IMR-90 (cell line): Measurements from ENCODE around the gene ANO7.
A peak's percentile ranks its signal among the peaks of the same experiment; 100 is the strongest.

Experiments
- CEBPB ChIP-seq: IDR thresholded peaks from 2 replicates; pipeline ENCODE4 v1.6.1; 2012; ENCODE audit warnings: low read depth, low read length, improper control_type of control experiment
- CTCF ChIP-seq: conservative IDR thresholded peaks from 2 replicates; pipeline ENCODE4 v1.5.1; 2012; ENCODE audit warnings: mild to moderate bottlenecking, low read depth, low read length, improper control_type of control experiment
- ELK1 ChIP-seq: fragments of 150-350 bp; IDR thresholded peaks from 2 replicates; pipeline ENCODE4 v1.6.1; 2016; ENCODE audit warnings: low read depth, mild to moderate bottlenecking, low read length, moderate library complexity, borderline replicate concordance
- FOS ChIP-seq: fragments of 150-350 bp; IDR thresholded peaks from 2 replicates; pipeline ENCODE4 v1.6.1; 2016; ENCODE audit warnings: low read depth, low read length
- MAFK ChIP-seq: IDR thresholded peaks from 2 replicates; pipeline ENCODE4 v1.6.1; 2012; ENCODE audit warnings: low read depth, low read length, improper control_type of control experiment
- MAZ ChIP-seq: IDR thresholded peaks from 2 replicates; pipeline ENCODE4 v1.6.1; 2012; ENCODE audit warnings: low read depth, mild to moderate bottlenecking, low read length, improper control_type of control experiment, moderate library complexity, borderline replicate concordance
- MXI1 ChIP-seq: IDR thresholded peaks from 2 replicates; pipeline ENCODE4 v1.6.1; 2012; ENCODE audit warnings: low read depth, mild to moderate bottlenecking, low read length, moderate library complexity, borderline replicate concordance
- POLR2A ChIP-seq: IDR thresholded peaks from 2 replicates; pipeline ENCODE4 v1.6.1; 2012; ENCODE audit warnings: mild to moderate bottlenecking, low read depth, low read length
- RAD21 ChIP-seq: IDR thresholded peaks from 2 replicates; pipeline ENCODE4 v1.6.1; 2012; ENCODE audit warnings: low read length, improper control_type of control experiment
- RFX5 ChIP-seq: IDR thresholded peaks from 2 replicates; pipeline ENCODE4 v1.8.0; 2012; ENCODE audit warnings: low read depth, mild to moderate bottlenecking, low read length, moderate library complexity
- SMC3 ChIP-seq: fragments of 150-350 bp; IDR thresholded peaks from 2 replicates; pipeline ENCODE4 v1.6.1; 2016; ENCODE audit warnings: low read depth, mild to moderate bottlenecking, antibody characterized with exemption, low read length, moderate library complexity
- USF2 ChIP-seq: fragments of 150-350 bp; IDR thresholded peaks from 2 replicates; pipeline ENCODE4 v1.6.1; 2017; ENCODE audit warnings: mild to moderate bottlenecking, antibody characterized with exemption, low read length, low read depth

- no peak for TF ChIP-seq CTCF
- 0 out of 2 replicates have a peak, but pooled peaks have one; percentile 4 for TF ChIP-seq RAD21
- TF ChIP-seq FOS: no peak
- no peak for TF ChIP-seq CEBPB
- TF ChIP-seq POLR2A: peak; percentile 79
- peak; percentile 98 for TF ChIP-seq MXI1
- peak; percentile 78 for TF ChIP-seq USF2
- peak; percentile 56 for TF ChIP-seq MAFK
- TF ChIP-seq SMC3: no peak
- TF ChIP-seq ELK1: no peak
- peak; percentile 56; the same call in 1 of the 2 replicates for TF ChIP-seq MAZ
- TF ChIP-seq RFX5: no peak
Measured at GRCh38 chr2:241271706-241272302, 83.3 kb downstream of the ANO7 start.
